GM23338 (cell line): ENCODE results near the gene LRRC37A3. TPM values are rescaled to one million over a fixed set of nuclear protein-coding genes. Genes with fewer than 3 reads are reported as not detected.
A peak's percentile ranks its signal among the peaks of the same experiment; 100 is the strongest.
"Not testable (repeated sequence)": the region's sequence is repeated elsewhere in the genome, so short reads cannot be mapped to it uniquely, and the experiment has no call there.

Experiments used
- ATAC-seq: fragments of 200-7000 bp; cut with Tn5 transposase; 3 replicates; pipeline ENCODE4 v1.9.1; 2020
- DNase-seq: peaks from one replicate; pipeline ENCODE4 v3.0.0-alpha.2; 2015; ENCODE audit warnings: low spot score
- H2AFZ ChIP-seq: fragments of 200-600 bp; sonication (generic); 2 replicates; pipeline ENCODE4 v1.8.0; 2016; ENCODE audit warnings: antibody characterized with exemption, mild to moderate bottlenecking, moderate library complexity
- H3F3A ChIP-seq: fragments of 200-600 bp; sonication (generic); replicated peaks from 2 replicates; pipeline ENCODE4 v1.8.0; 2017; ENCODE audit warnings: antibody characterized with exemption, mixed run types, low read depth
- H3K27ac ChIP-seq: fragments of 200-600 bp; sonication (generic); 2 replicates; pipeline ENCODE4 v1.6.1; 2016; ENCODE audit warnings: low read depth
- H3K27me3 ChIP-seq: fragments of 200-600 bp; sonication (generic); 2 replicates; pipeline ENCODE4 v1.8.0; 2016; ENCODE audit warnings: mild to moderate bottlenecking, mixed run types, moderate library complexity; ENCODE audit not compliant: insufficient read depth
- H3K36me3 ChIP-seq: fragments of 200-600 bp; sonication (generic); 2 replicates; pipeline ENCODE4 v1.8.0; 2016; ENCODE audit warnings: mild to moderate bottlenecking; ENCODE audit not compliant: insufficient read depth
- H3K4me1 ChIP-seq: fragments of 200-600 bp; sonication (generic); 2 replicates; pipeline ENCODE4 v1.8.0; 2016; ENCODE audit warnings: mild to moderate bottlenecking, moderate library complexity; ENCODE audit not compliant: insufficient read depth
- H3K4me2 ChIP-seq: fragments of 200-600 bp; sonication (generic); 2 replicates; pipeline ENCODE4 v1.7.1; 2017; ENCODE audit warnings: mixed run types
- H3K4me3 ChIP-seq: fragments of 200-600 bp; sonication (generic); 2 replicates; pipeline ENCODE4 v1.6.1; 2016; ENCODE audit warnings: mixed run types
- H3K79me2 ChIP-seq: fragments of 200-600 bp; sonication (generic); replicated peaks from 2 replicates; pipeline ENCODE4 v1.8.0; 2017; ENCODE audit warnings: mild to moderate bottlenecking; ENCODE audit not compliant: insufficient read depth
- H3K9me2 ChIP-seq: fragments of 200-600 bp; sonication (generic); 2 replicates; pipeline ENCODE4 v1.8.0; 2017; ENCODE audit not compliant: insufficient read depth
- H4K20me1 ChIP-seq: fragments of 200-600 bp; sonication (generic); replicated peaks from 2 replicates; pipeline ENCODE4 v1.8.0; 2017; ENCODE audit warnings: mild to moderate bottlenecking; ENCODE audit not compliant: insufficient read depth
- H3K27ac Mint-ChIP-seq: 2 replicates; pipeline ENCODE4 v1.8.0; 2020; ENCODE audit warnings: inconsistent platforms, mild to moderate bottlenecking, moderate library complexity, mixed read lengths
- H3K27me3 Mint-ChIP-seq: 3 replicates; pipeline ENCODE4 v1.8.0; 2022; ENCODE audit warnings: low read depth, mild to moderate bottlenecking, moderate library complexity, mixed read lengths, inconsistent platforms; ENCODE audit not compliant: insufficient read depth, poor library complexity
- H3K36me3 Mint-ChIP-seq: 3 replicates; pipeline ENCODE4 v1.8.0; 2021; ENCODE audit warnings: low read depth, mild to moderate bottlenecking, inconsistent platforms, moderate library complexity, mixed read lengths
- H3K4me1 Mint-ChIP-seq: 3 replicates; pipeline ENCODE4 v1.8.0; 2020; ENCODE audit warnings: mild to moderate bottlenecking, inconsistent platforms, mixed read lengths
- H3K4me3 Mint-ChIP-seq: 3 replicates; pipeline ENCODE4 v1.8.0; 2021; ENCODE audit warnings: moderate library complexity, mild to moderate bottlenecking, inconsistent platforms, mixed read lengths
- H3K9me3 Mint-ChIP-seq: 3 replicates; pipeline ENCODE4 v1.8.0; 2020; ENCODE audit warnings: moderate library complexity, mild to moderate bottlenecking, inconsistent platforms, mixed read lengths
- EZH2 ChIP-seq: fragments of 200-600 bp; sonication (generic); IDR thresholded peaks from one replicate; pipeline ENCODE4 v1.8.0; 2017; ENCODE audit warnings: antibody characterized with exemption, mild to moderate bottlenecking, low read depth; ENCODE audit not compliant: unreplicated experiment
- EZH2phosphoT487 ChIP-seq: fragments of 200-600 bp; sonication (generic); IDR thresholded peaks from one replicate; pipeline ENCODE4 v1.8.1; 2018; ENCODE audit warnings: antibody characterized with exemption; ENCODE audit not compliant: unreplicated experiment
- polyA plus RNA-seq: library from polyadenylated mRNA; unstranded; fragments of >200 nt; fragmentation: Nextera tagmentation; extraction: Ambion mirVana; gene quantifications from 2 replicates; pipeline ENCODE4 v1.2.1, GENCODE V29; 2016
- total RNA-seq: library from RNA; depleted of rRNA; stranded (reverse); fragments of >200 nt; shearing (Covaris generic); gene quantifications from 2 replicates; pipeline ENCODE4 v1.2.3, GENCODE V29; 2014

LRRC37A3 gene
- total and polyA plus RNA-seq, 2 experiments from 2014 or later = 3.5 to 5.6 TPM

DNA sequence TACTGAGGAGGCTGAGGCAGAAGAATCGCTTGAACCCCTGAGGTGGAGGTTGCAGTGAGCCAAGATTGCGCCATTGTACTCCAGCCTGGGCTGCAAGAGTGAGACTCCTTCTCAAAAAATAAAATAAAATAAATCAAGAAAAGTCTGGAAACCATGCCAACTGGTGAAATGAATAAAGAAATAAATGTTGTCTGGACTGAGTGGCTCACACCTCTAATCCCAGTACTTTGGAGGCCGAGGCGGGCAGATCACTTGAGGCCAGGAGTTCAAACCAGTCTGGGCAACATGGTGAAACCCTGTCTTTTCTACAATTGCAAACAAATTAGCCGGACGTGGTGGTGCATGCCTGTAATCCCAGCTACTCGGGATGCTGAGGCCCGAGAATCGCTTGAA, 744 bp upstream of the LRRC37A3 start:
- 0 out of 2 replicates have a peak, but pooled peaks cover 2% of the 10 kb centered on the region for H3K79me2 ChIP-seq
- peak overlapping the region; percentile 86 for H3K27ac Mint-ChIP-seq
- H3K36me3 ChIP-seq = no peaks in the 10 kb centered on the region
- peak overlapping the region; percentile 96 for H2AFZ ChIP-seq
- H3K36me3 Mint-ChIP-seq = no peaks in the 10 kb centered on the region
- peak; percentile 28 for DNase-seq
- peaks cover 11% of the 10 kb centered on the region for H3K27me3 ChIP-seq
- peak; percentile 30 for ATAC-seq
- TF ChIP-seq EZH2phosphoT487 = no peak
- TF ChIP-seq EZH2 = peak; percentile 43
- H3K9me3 Mint-ChIP-seq = no peaks in the 10 kb centered on the region
- peaks cover 13% of the 10 kb centered on the region for H3K27me3 Mint-ChIP-seq
- H3K9me2 ChIP-seq = peaks cover 3% of the 10 kb centered on the region; the same call in 1 of the 2 replicates
- H3K27ac ChIP-seq = no peak overlapping the region
- H3K4me3 ChIP-seq = peak overlapping the region; percentile 92
- H3K4me2 ChIP-seq = peak overlapping the region; percentile 91
- peaks cover 15% of the 10 kb centered on the region; the same call in 1 of the 2 replicates for H3F3A ChIP-seq
- H3K4me3 Mint-ChIP-seq = peak overlapping the region; percentile 82
- H3K4me1 Mint-ChIP-seq = peaks cover 7% of the 10 kb centered on the region
- no peaks in the 10 kb centered on the region for H4K20me1 ChIP-seq
- H3K4me1 ChIP-seq = peaks cover 13% of the 10 kb centered on the region

DNA sequence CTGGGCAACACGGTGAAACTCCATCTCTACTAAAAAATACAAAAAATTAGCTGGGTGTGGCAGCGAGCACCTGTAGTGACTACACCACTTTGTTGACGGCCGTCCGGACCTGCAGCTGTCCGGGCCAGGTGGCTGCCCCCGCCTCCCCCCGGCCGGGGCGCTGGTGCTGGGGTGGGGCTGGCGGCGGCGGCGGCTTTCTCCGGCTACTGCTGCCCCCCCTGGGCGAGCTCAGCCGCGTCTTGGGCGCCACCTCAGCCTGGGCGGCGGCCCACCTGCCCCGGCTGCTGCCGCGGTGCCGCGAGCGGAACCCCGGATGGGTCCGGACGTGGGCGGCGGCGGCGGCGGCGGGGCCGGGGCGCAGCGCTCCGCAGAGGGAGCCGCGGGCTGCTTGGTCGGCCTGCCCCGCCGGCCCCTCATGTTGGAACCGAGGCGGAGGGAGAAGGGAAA, 413 bp downstream of the LRRC37A3 start:
- H3K4me2 ChIP-seq = peak overlapping the region; percentile 79
- H3K79me2 ChIP-seq, H2AFZ ChIP-seq, H3K4me1 Mint-ChIP-seq, H3K9me2 ChIP-seq, H3K27ac Mint-ChIP-seq, H3K9me3 Mint-ChIP-seq, H4K20me1 ChIP-seq, H3K36me3 ChIP-seq, H3K36me3 Mint-ChIP-seq: not testable (repeated sequence)
- peak overlapping the region; percentile 69; the same call in 1 of the 2 replicates for H3K27ac ChIP-seq
- DNase-seq = peak; percentile 64
- H3K4me1 ChIP-seq = peaks cover 13% of the 10 kb centered on the region
- Mint-ChIP-seq H3K4me3 (peak overlapping the region; percentile 82; the same call in 2 of the 3 replicates), H3K27me3 (peaks cover 13% of the 10 kb centered on the region)
- peak overlapping the region; percentile 92 for H3K4me3 ChIP-seq
- peaks cover 11% of the 10 kb centered on the region for H3K27me3 ChIP-seq
- peak; percentile 43 for ATAC-seq
- H3F3A ChIP-seq = peaks cover 15% of the 10 kb centered on the region; the same call in 1 of the 2 replicates

DNA sequence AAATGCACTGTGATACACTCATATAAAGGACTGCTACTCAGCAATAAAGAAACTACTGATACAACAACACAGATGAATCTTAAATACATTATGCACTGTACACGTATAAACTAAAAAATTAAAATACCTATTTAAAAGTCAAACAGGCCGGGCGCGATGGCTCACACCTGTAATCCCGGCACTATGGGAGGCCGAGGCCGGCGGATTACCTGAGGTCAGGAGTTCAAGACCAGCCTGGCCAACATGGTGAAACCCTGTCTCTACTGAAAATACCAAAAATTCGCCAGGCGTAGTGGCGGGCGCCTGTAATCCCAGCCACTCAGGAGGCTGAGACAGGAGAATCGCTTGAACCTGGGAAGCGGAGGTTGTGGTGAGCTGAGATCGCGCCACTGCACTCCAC, 1.7 kb downstream of the LRRC37A3 start:
- H4K20me1 ChIP-seq, H3K4me3 ChIP-seq, H3K4me2 ChIP-seq, H3K27ac ChIP-seq, H3K27me3 Mint-ChIP-seq, H3K9me3 Mint-ChIP-seq, H3K79me2 ChIP-seq, DNase-seq, H3K9me2 ChIP-seq, H3K4me3 Mint-ChIP-seq, H3K36me3 ChIP-seq, H3K4me1 Mint-ChIP-seq, H3K27ac Mint-ChIP-seq, H2AFZ ChIP-seq, ATAC-seq, H3K36me3 Mint-ChIP-seq: not testable (repeated sequence)
- H3F3A ChIP-seq = peaks cover 15% of the 10 kb centered on the region; the same call in 1 of the 2 replicates
- H3K4me1 ChIP-seq = peaks cover 13% of the 10 kb centered on the region
- peaks cover 11% of the 10 kb centered on the region for H3K27me3 ChIP-seq

DNA sequence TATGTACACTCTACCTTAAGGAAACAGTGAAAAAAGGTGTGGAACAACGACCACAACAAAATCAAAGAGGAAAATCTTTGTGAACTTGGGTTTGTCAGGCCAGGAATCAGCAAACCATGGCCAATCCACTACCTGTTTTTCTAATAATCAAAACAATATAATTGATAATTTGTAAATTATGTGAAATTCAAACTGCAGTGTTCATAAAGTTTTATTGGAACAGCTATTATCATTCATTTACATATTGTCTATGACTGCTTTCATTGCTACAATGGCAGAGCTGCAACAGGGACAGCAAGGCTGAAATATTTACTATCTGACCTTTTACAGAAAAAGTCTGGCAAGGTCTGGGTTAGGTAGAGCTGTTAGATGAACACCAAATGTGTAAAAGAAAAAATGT, 4.0 kb downstream of the LRRC37A3 start:
- DNase-seq, H3K4me3 ChIP-seq, H3K27ac ChIP-seq, H3K9me3 Mint-ChIP-seq, H3K9me2 ChIP-seq, H2AFZ ChIP-seq, H3K36me3 ChIP-seq, H3K27me3 Mint-ChIP-seq, H3K27ac Mint-ChIP-seq, H3K4me3 Mint-ChIP-seq, H3K27me3 ChIP-seq, H3K79me2 ChIP-seq, H3K4me2 ChIP-seq, H3K4me1 Mint-ChIP-seq, H3K36me3 Mint-ChIP-seq, ATAC-seq, H4K20me1 ChIP-seq, H3K4me1 ChIP-seq, H3F3A ChIP-seq: not testable (repeated sequence)

DNA sequence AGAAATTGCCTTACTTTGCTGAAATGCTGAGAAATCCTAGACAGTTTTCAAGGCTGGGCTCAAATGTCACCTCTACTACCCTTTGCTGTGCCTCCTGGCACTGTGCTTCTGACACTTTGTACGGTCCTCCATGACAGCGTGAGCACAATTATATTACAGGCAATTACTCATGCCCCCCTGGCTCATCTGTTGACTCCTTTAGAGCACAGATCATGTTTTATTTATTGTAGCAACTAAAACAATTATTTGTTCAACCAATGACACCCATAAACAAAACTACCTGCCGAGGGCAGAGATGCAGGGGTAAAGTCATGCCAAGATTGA, 9.1 kb downstream of the LRRC37A3 start:
- not testable (repeated sequence) for H3K9me2 ChIP-seq, H3K36me3 ChIP-seq, ATAC-seq, H3K4me3 ChIP-seq, H3K27ac ChIP-seq, DNase-seq, H3F3A ChIP-seq, H3K79me2 ChIP-seq, H3K27me3 Mint-ChIP-seq, H3K4me3 Mint-ChIP-seq, H3K9me3 Mint-ChIP-seq, H3K4me1 ChIP-seq, H3K36me3 Mint-ChIP-seq, H2AFZ ChIP-seq, H3K27me3 ChIP-seq, H4K20me1 ChIP-seq, H3K4me1 Mint-ChIP-seq, H3K27ac Mint-ChIP-seq, H3K4me2 ChIP-seq

DNA sequence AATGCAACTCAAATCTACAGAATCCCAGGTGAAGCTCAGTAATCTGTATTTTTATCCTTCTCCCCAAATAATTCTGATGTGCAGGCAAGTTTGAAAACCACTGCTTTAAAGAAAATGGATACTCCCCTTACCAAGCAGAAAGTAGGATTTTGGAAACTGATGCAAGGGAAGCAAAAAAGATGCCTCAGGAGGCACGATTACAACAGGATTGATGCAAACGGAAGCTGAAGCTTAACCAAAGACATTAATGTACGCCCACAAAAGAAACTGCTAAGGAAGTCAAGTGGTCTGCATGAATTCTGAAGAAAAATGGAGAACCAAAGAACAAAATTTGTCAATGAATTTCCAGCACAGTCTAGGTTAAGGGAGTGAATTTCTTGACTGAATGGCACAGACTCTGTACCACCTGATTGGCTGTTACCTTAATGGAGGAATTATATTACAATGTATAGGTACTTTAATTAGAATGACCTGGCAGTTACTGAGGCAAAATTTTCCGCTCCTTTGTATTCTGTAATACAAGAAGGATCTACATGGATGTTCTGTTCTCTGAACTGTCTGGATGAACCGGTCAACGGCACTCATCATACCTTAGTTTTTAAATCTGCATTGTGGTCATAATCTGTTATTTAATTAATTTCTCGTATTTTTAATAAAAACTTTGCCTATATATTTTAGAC, 9.6 kb downstream of the LRRC37A3 start:
- ATAC-seq = peak; percentile 30; the same call in 1 of the 3 replicates
- not testable (repeated sequence) for H3K4me2 ChIP-seq, H3K27me3 ChIP-seq, H3F3A ChIP-seq, H3K27ac Mint-ChIP-seq, H3K36me3 Mint-ChIP-seq, H2AFZ ChIP-seq, H3K9me2 ChIP-seq, H4K20me1 ChIP-seq, H3K4me1 ChIP-seq, H3K4me1 Mint-ChIP-seq, H3K36me3 ChIP-seq, H3K27me3 Mint-ChIP-seq, H3K27ac ChIP-seq, H3K4me3 Mint-ChIP-seq, DNase-seq, H3K79me2 ChIP-seq, H3K4me3 ChIP-seq, H3K9me3 Mint-ChIP-seq
